IPS DF 4.7 (cell line): ENCODE data around the gene DSG1.
"Not testable (repeated sequence)": the region's sequence is repeated elsewhere in the genome, so short reads cannot be mapped to it uniquely, and the experiment has no call there.

ENCODE experiments used
- DNase-seq: peaks from one replicate; pipeline ENCODE4 v3.0.0-alpha.2; 2013; ENCODE audit warnings: low spot score; ENCODE audit errors: extremely low read depth

Gene DSG1

GRCh38 chr18:31343454-31343853 is 25.5 kb downstream of the DSG1 start:
- no peak for DNase-seq

- DNase-seq: not testable (repeated sequence)
Observed at GRCh38 chr18:31353336-31353735, 35.4 kb downstream of the DSG1 start.

- DNase-seq: no peak
Observed at GRCh38 chr18:31354990-31355389, 37.0 kb downstream of the DSG1 start.

GRCh38 chr18:31356025-31356424 is 38.1 kb downstream of the DSG1 start:
- DNase-seq: no peak

GRCh38 chr18:31364190-31364589 is 46.2 kb downstream of the DSG1 start:
- DNase-seq: no peak

GRCh38 chr18:31369478-31369877 is 51.5 kb downstream of the DSG1 start:
- no peak for DNase-seq

- DNase-seq: no peak
Observed at GRCh38 chr18:31371989-31372388, 54.0 kb downstream of the DSG1 start.

GRCh38 chr18:31373641-31374040 is 55.7 kb downstream of the DSG1 start:
- no peak for DNase-seq

GRCh38 chr18:31376477-31376876 is 58.5 kb downstream of the DSG1 start, which contains the start of gene DSG4:
DSG4 (plus strand) TSS chr18:31376777; CDS start chr18:31376912, 135 bp downstream.
- DNase-seq: no peak

- no peak for DNase-seq
Observed at GRCh38 chr18:31380912-31381311, 63.0 kb downstream of the DSG1 start.

- DNase-seq: no peak
Observed at GRCh38 chr18:31382107-31382506, 64.1 kb downstream of the DSG1 start.

- DNase-seq: no peak
Observed at GRCh38 chr18:31386741-31387140, 68.8 kb downstream of the DSG1 start.

- DNase-seq: no peak
Observed at GRCh38 chr18:31393286-31393685, 75.3 kb downstream of the DSG1 start.

- no peak for DNase-seq
Observed at GRCh38 chr18:31396796-31397612, 79.0 kb downstream of the DSG1 start.

GRCh38 chr18:31398191-31398590 is 80.2 kb downstream of the DSG1 start:
- DNase-seq: no peak

GRCh38 chr18:31399306-31400032 is 81.5 kb downstream of the DSG1 start:
- no peak for DNase-seq

GRCh38 chr18:31401156-31402025 is 83.4 kb downstream of the DSG1 start:
- no peak for DNase-seq

GRCh38 chr18:31402026-31402373 is 84.0 kb downstream of the DSG1 start:
- no peak for DNase-seq

- no peak for DNase-seq
Observed at GRCh38 chr18:31403409-31403808, 85.4 kb downstream of the DSG1 start.
